ENCODE measurements around the gene LMAN1L. TPM values are rescaled to one million over a fixed set of nuclear protein-coding genes. Genes with fewer than 3 reads are reported as not detected.
A peak's percentile ranks its signal among the peaks of the same experiment; 100 is the strongest.

Gene LMAN1L
- total and polyA plus RNA-seq, 2 donors = 0.41 TPM; not detected in 1

- Histone ChIP-seq H3K4me1 (ENCODE audit: control insufficient read depth in 2 of 2, insufficient read depth in 2 of 2, low read length in 2 of 2) (peaks cover 0 to 43% of the 10 kb centered on the region in 2 donors), H3K36me3 (ENCODE audit: control insufficient read depth in 2 of 2, insufficient read depth in 2 of 2, low read length in 1 of 2) (peaks cover 67 to 71% of the 10 kb centered on the region in 2 donors), H3K9me3 (ENCODE audit: control insufficient read depth in 2 of 2, insufficient read depth in 1 of 2, low read length in 1 of 2) (no peaks in the 10 kb centered on the region), H3K27ac (ENCODE audit: low read depth in 1 of 2, low read length in 1 of 2) (peak overlapping the region; percentile 32 to 73), H3K4me3 (ENCODE audit: low read length in 2 of 2) (no peak overlapping the region), H3K27me3 (ENCODE audit: control insufficient read depth in 2 of 2, insufficient read depth in 1 of 2, low read length in 1 of 2) (no peaks in the 10 kb centered on the region)
- 93% methylated on average over 16 of the region's 16 CpGs for WGBS
- peak in 2 of 9 donors; percentile 11 to 61 for DNase-seq (ENCODE audit: low read depth in 6 of 9, low spot score in 9 of 9)
Observed at GRCh38 chr15:74799255-74799855, 13.3 kb upstream of the LMAN1L start.

GRCh38 chr15:74799856-74800558 lies 12.6 kb upstream of the LMAN1L start:
- Histone ChIP-seq H3K4me1 (ENCODE audit: control insufficient read depth in 2 of 2, insufficient read depth in 2 of 2, low read length in 2 of 2) (peaks cover 0 to 37% of the 10 kb centered on the region in 2 donors), H3K36me3 (ENCODE audit: control insufficient read depth in 2 of 2, insufficient read depth in 2 of 2, low read length in 1 of 2) (peaks cover 63 to 73% of the 10 kb centered on the region in 2 donors), H3K27ac (ENCODE audit: low read depth in 1 of 2, low read length in 1 of 2) (peak overlapping the region; percentile 32 to 73), H3K4me3 (ENCODE audit: low read length in 2 of 2) (no peak overlapping the region), H3K27me3 (ENCODE audit: control insufficient read depth in 2 of 2, insufficient read depth in 1 of 2, low read length in 1 of 2) (no peaks in the 10 kb centered on the region), H3K9me3 (ENCODE audit: control insufficient read depth in 2 of 2, insufficient read depth in 1 of 2, low read length in 1 of 2) (no peaks in the 10 kb centered on the region)
- DNase-seq (ENCODE audit: low read depth in 6 of 9, low spot score in 9 of 9) = peak in 5 of 9 donors; percentile 59 to 82 (median 79)
- WGBS = 54% methylated on average over 18 of the region's 18 CpGs

- no peak for DNase-seq (ENCODE audit: low read depth in 6 of 9, low spot score in 9 of 9)
- 96% methylated on average over 20 of the region's 20 CpGs for WGBS
- no peak overlapping the region for H3K27ac ChIP-seq (ENCODE audit: low read depth in 1 of 2, low read length in 1 of 2)
- H3K9me3 ChIP-seq (ENCODE audit: control insufficient read depth in 2 of 2, insufficient read depth in 1 of 2, low read length in 1 of 2) = no peaks in the 10 kb centered on the region
- peaks cover 61 to 72% of the 10 kb centered on the region in 2 donors for H3K36me3 ChIP-seq (ENCODE audit: control insufficient read depth in 2 of 2, insufficient read depth in 2 of 2, low read length in 1 of 2)
- H3K27me3 ChIP-seq (ENCODE audit: control insufficient read depth in 2 of 2, insufficient read depth in 1 of 2, low read length in 1 of 2) = no peaks in the 10 kb centered on the region
- H3K4me3 ChIP-seq (ENCODE audit: low read length in 2 of 2) = no peak overlapping the region
- peaks cover 0 to 32% of the 10 kb centered on the region in 2 donors for H3K4me1 ChIP-seq (ENCODE audit: control insufficient read depth in 2 of 2, insufficient read depth in 2 of 2, low read length in 2 of 2)
Observed at GRCh38 chr15:74800559-74801094, 12.0 kb upstream of the LMAN1L start.

- DNase-seq (ENCODE audit: low read depth in 6 of 9, low spot score in 9 of 9) = no peak
- Histone ChIP-seq H3K27ac (ENCODE audit: low read depth in 1 of 2, low read length in 1 of 2) (no peak overlapping the region), H3K36me3 (ENCODE audit: control insufficient read depth in 2 of 2, insufficient read depth in 2 of 2, low read length in 1 of 2) (peaks cover 61 to 72% of the 10 kb centered on the region in 2 donors), H3K4me1 (ENCODE audit: control insufficient read depth in 2 of 2, insufficient read depth in 2 of 2, low read length in 2 of 2) (peaks cover 0 to 32% of the 10 kb centered on the region in 2 donors), H3K9me3 (ENCODE audit: control insufficient read depth in 2 of 2, insufficient read depth in 1 of 2, low read length in 1 of 2) (no peaks in the 10 kb centered on the region), H3K27me3 (ENCODE audit: control insufficient read depth in 2 of 2, insufficient read depth in 1 of 2, low read length in 1 of 2) (no peaks in the 10 kb centered on the region), H3K4me3 (ENCODE audit: low read length in 2 of 2) (no peak overlapping the region)
- WGBS = 94% methylated on average over 18 of the region's 18 CpGs
Observed at GRCh38 chr15:74801311-74801997, 11.2 kb upstream of the LMAN1L start.

- Histone ChIP-seq H3K27ac (ENCODE audit: low read depth in 1 of 2, low read length in 1 of 2) (no peak overlapping the region), H3K36me3 (ENCODE audit: control insufficient read depth in 2 of 2, insufficient read depth in 2 of 2, low read length in 1 of 2) (peaks cover 61 to 72% of the 10 kb centered on the region in 2 donors), H3K4me3 (ENCODE audit: low read length in 2 of 2) (no peak overlapping the region), H3K9me3 (ENCODE audit: control insufficient read depth in 2 of 2, insufficient read depth in 1 of 2, low read length in 1 of 2) (no peaks in the 10 kb centered on the region), H3K4me1 (ENCODE audit: control insufficient read depth in 2 of 2, insufficient read depth in 2 of 2, low read length in 2 of 2) (peaks cover 0 to 32% of the 10 kb centered on the region in 2 donors), H3K27me3 (ENCODE audit: control insufficient read depth in 2 of 2, insufficient read depth in 1 of 2, low read length in 1 of 2) (no peaks in the 10 kb centered on the region)
- DNase-seq (ENCODE audit: low read depth in 6 of 9, low spot score in 9 of 9) = no peak
- WGBS = 96% methylated on average over 20 of the region's 20 CpGs
Observed at GRCh38 chr15:74802290-74802689, 10.3 kb upstream of the LMAN1L start.

GRCh38 chr15:74802862-74803447 lies 9.7 kb upstream of the LMAN1L start:
- Histone ChIP-seq H3K4me1 (ENCODE audit: control insufficient read depth in 2 of 2, insufficient read depth in 2 of 2, low read length in 2 of 2) (peaks cover 0 to 26% of the 10 kb centered on the region in 2 donors), H3K9me3 (ENCODE audit: control insufficient read depth in 2 of 2, insufficient read depth in 1 of 2, low read length in 1 of 2) (no peaks in the 10 kb centered on the region), H3K36me3 (ENCODE audit: control insufficient read depth in 2 of 2, insufficient read depth in 2 of 2, low read length in 1 of 2) (peaks cover 61 to 72% of the 10 kb centered on the region in 2 donors), H3K27ac (ENCODE audit: low read depth in 1 of 2, low read length in 1 of 2) (no peak overlapping the region), H3K4me3 (ENCODE audit: low read length in 2 of 2) (no peak overlapping the region), H3K27me3 (ENCODE audit: control insufficient read depth in 2 of 2, insufficient read depth in 1 of 2, low read length in 1 of 2) (no peaks in the 10 kb centered on the region)
- 96% methylated on average over 31 of the region's 31 CpGs for WGBS
- no peak for DNase-seq (ENCODE audit: low read depth in 6 of 9, low spot score in 9 of 9)

- DNase-seq (ENCODE audit: low read depth in 6 of 9, low spot score in 9 of 9) = no peak
- peaks cover 44 to 52% of the 10 kb centered on the region in 2 donors for H3K36me3 ChIP-seq (ENCODE audit: control insufficient read depth in 2 of 2, insufficient read depth in 2 of 2, low read length in 1 of 2)
- peaks cover 0 to 7% of the 10 kb centered on the region in 2 donors for H3K4me1 ChIP-seq (ENCODE audit: control insufficient read depth in 2 of 2, insufficient read depth in 2 of 2, low read length in 2 of 2)
- H3K27me3 ChIP-seq (ENCODE audit: control insufficient read depth in 2 of 2, insufficient read depth in 1 of 2, low read length in 1 of 2) = no peaks in the 10 kb centered on the region
- H3K4me3 ChIP-seq (ENCODE audit: low read length in 2 of 2) = no peak overlapping the region
- no peaks in the 10 kb centered on the region for H3K9me3 ChIP-seq (ENCODE audit: control insufficient read depth in 2 of 2, insufficient read depth in 1 of 2, low read length in 1 of 2)
- H3K27ac ChIP-seq (ENCODE audit: low read depth in 1 of 2, low read length in 1 of 2) = no peak overlapping the region
- WGBS = 87% methylated on average over 6 of the region's 6 CpGs
Observed at GRCh38 chr15:74804935-74805334, 7.7 kb upstream of the LMAN1L start.

- Histone ChIP-seq H3K4me3 (ENCODE audit: low read length in 2 of 2) (no peak overlapping the region), H3K27me3 (ENCODE audit: control insufficient read depth in 2 of 2, insufficient read depth in 1 of 2, low read length in 1 of 2) (no peaks in the 10 kb centered on the region), H3K4me1 (ENCODE audit: control insufficient read depth in 2 of 2, insufficient read depth in 2 of 2, low read length in 2 of 2) (no peaks in the 10 kb centered on the region), H3K9me3 (ENCODE audit: control insufficient read depth in 2 of 2, insufficient read depth in 1 of 2, low read length in 1 of 2) (no peaks in the 10 kb centered on the region), H3K36me3 (ENCODE audit: control insufficient read depth in 2 of 2, insufficient read depth in 2 of 2, low read length in 1 of 2) (peaks cover 21 to 29% of the 10 kb centered on the region in 2 donors), H3K27ac (ENCODE audit: low read depth in 1 of 2, low read length in 1 of 2) (no peak overlapping the region)
- no peak for DNase-seq (ENCODE audit: low read depth in 6 of 9, low spot score in 9 of 9)
- 86% methylated on average over 5 of the region's 5 CpGs for WGBS
Observed at GRCh38 chr15:74807282-74807681, 5.4 kb upstream of the LMAN1L start.

Measured in thymus (tissue), 11 donors.